HG02759 (cell line): ENCODE data around the gene OTOP3.

Experiments used
- ATAC-seq: cut with Tn5 transposase; IDR thresholded peaks from one replicate; pipeline ENCODE4 v1.9.1; 2021; ENCODE audit warnings: mild to moderate bottlenecking, moderate library complexity; ENCODE audit not compliant: unreplicated experiment

OTOP3 gene

DNA sequence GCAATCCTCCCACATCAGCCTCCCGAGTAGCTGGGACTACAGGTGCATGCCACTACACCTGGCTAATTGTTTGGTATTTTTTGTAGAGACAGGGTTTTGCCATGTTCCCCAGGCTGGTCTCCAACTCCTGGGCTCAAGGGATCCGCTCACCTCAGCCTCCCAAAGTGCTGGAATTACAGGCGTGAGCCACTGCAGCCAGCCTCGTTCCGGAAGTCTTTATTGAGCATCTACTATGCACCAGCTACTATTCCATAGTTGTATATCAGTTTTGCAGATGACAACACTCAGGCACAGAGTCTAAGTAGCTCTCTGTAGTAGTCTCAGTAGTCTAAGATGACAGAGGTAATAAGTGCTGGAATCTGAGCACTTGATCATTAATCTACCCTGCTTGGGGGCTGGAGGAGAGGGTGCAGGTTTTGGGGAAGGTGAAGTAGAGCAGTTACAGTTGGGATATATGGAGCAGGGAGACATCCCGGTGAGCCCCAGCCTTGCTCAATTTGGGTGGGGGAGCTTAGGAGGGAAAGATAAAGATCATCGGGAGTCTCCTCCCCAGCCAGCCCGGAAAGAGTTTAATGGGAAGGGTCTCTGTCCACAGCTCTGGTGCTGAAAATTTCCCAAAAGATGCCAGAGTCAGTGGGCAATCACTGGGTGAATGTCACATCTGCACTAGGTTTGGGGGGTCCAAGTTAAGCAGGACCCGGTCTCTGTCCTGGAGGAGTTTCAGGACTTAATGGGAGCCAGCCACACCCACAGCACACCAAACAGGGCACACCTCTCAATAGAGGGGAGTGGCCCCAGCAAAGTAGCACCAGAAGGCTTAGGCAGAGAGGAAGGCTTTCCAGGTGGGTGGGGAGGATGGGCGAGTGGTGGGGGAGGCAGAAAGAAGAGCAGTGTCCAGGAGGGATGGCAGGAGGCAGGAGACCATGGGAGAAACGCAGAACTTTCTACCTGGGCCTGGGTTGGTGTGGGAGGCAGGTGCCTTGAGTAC lies 1.7 kb downstream of the OTOP3 start:
- ATAC-seq = no peak

DNA sequence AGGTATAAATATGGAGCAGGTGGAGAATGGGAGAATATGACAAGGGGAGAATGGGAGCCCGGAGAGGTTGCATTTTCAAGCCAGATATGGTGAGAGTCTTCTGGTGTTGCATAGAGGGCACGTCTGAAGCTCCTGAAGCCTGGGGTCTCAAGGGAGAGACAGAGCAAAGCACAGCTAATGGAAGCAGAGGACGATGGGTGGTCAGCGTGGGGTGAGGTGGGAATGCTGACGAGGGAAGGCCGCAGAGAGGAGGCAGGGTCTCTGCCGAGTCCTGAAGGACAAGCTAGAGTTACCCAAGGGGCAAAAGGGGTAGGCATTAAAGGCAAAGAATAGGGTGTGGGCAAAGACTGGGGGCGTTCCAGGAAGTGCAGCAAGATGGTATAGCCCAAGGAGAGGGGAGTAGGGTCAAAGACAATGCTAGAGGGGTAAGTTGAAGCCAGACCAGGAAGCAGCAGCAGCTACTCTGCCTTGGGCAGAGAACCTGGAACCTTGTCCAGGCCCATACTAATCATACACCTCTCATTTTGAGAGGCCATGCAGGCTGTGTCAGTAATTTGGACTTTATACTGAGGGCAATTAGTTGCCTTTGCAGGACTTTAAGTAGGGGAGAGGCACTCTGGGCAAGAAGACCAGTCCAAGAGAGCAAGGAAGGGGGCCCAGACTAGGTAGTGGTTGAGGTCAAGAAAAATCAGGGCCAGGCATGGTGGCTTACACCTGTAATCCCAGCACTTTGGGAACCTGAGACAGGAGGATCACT lies 2.7 kb downstream of the OTOP3 start:
- ATAC-seq = no peak

DNA sequence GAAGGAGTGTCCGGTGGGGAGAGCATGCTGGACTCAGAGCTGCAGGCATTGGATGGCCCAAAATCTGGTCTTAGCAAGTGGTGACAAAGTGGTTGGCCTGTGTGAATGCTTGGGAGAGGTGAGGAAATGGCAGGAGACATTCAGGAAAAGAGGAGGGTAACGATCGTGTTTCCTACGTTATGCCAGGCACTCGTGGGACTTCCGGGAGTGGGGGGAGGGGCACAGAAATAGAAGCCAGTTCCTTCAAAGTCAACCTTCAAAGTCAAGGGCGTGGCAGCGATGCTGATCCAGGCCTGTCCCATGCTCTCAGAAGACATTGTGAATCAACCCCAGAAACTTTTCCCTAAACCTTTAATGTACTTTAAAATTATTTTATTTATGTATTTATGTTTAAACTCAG lies 3.8 kb downstream of the OTOP3 start:
- ATAC-seq = no peak

DNA sequence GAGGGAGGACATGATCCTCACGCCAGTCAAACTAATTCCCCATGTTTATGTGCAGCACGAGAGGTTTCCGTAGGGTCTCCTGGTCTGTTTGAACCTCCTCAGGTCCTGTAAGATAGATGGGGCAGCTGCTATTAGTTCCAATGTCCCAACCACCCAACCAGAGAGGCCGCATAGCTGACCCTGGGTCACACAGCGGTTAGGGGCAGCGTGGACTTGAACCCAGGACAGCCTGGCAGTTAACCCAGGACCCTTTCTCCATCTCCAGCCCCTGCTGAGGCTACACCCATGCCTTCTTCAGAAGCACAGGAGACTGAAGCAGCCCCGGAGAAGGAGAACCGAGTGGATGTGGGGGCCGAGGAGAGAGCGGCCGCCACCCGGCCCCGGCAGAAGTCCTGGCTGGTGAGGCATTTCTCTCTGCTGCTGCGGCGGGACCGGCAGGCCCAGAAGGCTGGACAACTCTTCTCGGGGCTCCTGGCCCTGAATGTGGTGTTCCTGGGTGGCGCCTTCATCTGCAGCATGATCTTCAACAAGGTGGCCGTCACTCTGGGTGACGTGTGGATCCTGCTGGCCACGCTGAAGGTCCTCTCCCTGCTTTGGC lies 5.5 kb downstream of the OTOP3 start:
- no peak for ATAC-seq

DNA sequence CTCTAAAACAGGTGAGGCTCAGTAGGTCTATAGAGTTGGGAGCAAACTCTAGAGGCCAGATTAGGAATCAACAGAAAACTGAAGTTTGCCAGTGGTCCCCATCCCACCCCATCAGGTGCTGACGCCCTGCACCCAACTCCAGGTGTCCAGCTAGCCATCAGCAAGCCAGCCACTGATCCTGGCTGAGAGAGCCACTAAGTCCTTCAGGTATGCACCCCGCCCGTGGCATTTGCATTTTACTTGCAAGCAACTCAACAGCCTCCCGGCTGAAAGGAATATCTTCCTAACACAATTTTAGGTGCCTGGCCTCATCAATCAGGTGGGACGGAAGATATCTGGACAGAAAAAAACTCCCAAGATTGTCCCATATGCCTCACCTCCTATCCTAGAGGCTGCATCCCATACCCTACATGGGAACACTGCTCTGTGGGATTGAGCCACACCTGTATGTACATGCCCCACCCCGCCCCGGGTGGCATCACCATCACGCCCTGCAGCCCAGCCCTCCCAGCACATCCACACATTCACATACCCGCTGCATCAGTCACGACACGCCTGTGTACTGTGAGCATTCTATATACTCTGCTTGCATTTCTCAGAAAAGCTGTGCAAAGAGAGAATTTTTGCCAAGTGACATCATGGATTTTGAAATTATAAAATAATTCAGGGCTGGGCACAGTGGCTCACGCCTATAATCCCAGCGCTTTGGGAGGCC lies 8.3 kb downstream of the OTOP3 start:
- ATAC-seq = no peak

DNA sequence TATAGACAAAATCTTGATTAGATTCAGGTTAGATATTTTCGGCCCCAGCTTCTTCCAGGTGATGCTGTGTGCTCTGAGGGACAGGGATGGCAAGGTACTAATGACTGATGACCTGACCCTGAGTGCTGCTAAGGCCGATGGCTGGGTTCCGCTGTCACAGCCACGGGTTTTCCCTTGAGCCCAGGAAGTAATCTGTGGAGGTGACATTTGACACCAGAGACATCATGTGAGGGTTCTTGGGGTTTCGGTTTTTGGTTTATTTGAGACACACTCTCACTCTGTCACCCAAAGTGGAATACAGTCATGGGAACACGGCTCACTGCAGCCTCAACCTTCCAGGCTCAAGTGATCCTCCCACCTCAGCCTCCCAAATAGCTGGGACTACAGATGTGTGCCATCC lies 9.8 kb downstream of the OTOP3 start:
- no peak for ATAC-seq

DNA sequence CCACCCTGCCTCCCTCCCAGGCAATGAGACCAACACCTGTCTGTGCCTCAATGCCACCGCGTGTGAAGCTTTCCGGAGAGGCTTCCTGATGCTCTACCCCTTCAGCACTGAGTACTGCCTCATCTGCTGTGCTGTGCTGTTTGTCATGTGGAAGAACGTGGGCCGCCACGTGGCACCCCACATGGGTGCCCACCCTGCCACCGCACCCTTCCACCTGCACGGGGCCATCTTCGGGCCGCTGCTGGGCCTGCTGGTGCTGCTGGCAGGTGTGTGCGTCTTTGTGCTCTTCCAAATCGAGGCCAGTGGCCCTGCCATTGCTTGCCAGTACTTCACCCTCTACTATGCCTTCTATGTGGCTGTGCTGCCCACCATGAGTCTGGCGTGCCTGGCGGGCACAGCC lies 10.9 kb downstream of the OTOP3 start:
- ATAC-seq = no peak

DNA sequence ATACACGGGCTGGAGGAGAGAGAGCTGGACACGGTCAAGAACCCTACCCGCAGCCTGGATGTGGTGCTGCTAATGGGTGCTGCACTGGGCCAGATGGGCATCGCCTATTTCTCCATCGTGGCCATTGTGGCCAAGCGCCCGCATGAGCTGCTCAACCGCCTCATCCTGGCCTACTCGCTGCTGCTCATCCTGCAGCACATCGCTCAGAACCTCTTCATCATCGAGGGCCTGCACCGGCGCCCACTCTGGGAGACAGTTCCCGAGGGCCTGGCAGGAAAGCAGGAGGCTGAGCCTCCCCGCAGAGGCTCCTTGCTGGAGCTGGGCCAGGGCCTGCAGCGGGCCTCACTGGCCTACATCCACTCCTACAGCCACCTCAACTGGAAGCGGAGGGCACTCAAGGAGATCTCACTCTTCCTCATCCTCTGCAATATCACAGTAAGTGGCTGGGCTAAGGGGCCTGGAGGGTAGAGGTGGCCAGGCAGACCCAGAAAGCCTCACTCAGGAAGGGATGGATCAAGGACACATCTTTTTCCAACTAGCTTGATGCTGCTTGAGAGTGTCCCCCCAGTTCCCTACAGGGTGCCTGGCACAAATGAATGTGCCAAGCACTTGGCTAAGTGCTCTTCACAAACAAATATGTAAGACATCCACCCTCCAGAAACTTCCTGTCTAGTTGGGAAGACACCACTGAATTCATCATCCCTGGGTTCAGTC lies 11.5 kb downstream of the OTOP3 start:
- no peak for ATAC-seq

DNA sequence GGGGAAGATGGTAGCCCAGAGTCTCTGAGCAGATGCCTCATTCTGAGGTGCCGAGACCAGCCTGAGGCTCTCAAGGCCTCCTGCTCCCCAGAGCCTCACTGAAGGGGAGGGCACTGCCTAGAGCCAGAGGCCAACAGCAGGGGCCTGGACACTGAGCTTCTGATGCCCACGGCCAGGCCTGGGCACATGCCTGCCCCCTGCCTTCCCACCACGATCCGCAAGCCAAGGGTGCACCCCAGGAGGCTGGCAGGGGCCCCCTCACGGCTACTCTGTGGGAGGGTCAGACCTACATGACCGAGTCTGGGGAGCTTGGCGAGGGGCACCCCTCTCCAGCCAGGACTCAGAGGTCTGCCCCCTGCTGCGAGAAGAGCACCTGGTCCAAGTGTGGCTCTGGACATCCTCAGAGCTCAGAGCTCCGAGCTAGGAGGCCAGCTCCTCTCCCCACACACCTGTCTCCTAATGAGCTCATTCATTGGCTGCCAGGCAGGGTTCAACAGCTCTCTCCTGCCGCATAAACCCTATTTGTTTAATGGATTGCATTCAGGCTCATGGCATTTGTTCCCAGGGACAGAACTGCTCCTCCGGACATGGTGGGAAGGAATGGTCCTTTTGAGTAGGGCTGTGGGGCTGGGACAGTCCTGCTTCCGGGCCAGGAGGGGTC lies 13.9 kb downstream of the OTOP3 start:
- ATAC-seq = no peak

DNA sequence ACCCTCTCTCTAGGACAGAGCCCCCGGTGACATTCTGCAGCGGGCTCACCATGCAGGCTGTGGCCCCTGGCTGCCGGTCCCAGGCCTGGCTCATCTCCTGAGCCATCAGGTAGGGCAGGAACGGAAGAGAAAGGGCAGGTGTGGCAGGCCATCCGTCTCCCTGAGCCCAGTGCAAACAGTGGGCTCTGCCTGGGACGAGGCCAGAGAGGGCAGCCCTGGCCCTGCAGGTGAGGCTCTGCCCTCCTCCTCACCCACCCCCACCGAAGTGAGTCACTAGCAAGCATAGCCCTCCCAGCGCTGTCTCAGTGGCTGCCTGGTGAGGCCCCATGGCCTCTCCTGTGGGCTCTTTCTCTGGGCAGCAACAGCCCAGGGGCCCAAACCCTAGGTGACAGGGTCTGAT lies 14.5 kb downstream of the OTOP3 start:
- no peak for ATAC-seq

DNA sequence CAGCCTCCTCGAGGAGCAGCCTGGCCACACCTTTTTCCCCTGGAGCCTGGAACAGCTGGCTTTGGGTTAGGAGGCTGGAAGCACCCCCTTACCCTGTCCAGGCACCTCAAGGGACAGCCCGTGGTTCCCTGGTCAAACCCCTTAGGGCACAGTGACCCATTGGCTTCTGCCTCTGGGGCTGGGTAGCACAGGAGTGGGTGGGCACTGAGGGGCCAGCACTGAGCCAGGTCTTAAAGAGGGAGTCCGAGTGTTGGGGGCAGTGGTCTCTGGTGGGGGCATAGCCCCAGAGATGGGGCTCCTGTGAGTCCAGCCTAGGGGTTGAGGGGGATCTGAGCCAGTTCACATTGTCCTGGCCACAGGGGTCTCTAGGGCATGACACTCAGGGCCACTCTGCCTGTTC lies 15.4 kb downstream of the OTOP3 start:
- no peak for ATAC-seq

DNA sequence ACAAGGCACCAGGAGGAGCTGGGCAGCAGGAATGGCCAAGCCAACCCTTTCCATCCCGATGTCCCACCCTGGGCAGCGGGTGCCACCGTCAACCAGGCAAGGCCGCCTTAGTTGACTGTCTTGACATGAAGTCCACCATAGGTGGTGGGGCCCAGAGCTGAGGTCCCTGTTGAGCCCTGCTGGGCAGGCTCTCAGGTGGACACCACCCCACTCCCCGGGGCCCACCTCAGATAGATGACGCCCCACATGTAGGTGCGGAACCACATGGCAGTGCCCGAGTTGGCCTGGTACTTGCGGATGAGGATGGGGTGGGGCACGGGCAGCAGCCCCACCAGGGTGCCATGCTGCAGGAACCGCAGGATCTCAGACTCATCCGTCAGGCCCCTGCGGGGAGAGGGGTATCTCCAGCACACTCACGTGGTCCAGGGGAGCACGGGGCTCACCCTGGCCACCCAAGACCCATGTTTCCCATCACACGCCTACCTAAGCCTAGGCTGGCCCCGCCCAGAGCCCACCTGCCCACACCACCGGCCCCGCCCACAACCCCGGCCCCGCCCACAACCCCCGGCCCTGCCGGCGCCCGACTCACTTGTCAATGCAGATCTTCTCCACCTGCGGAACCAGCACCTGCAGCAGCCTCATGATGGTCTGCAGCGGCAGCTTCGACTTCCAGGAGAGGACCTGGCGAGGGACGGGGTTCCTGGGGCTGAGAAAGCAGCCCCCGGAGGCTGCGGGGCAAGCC lies 16.2 kb downstream of the OTOP3 start:
- ATAC-seq = no peak

DNA sequence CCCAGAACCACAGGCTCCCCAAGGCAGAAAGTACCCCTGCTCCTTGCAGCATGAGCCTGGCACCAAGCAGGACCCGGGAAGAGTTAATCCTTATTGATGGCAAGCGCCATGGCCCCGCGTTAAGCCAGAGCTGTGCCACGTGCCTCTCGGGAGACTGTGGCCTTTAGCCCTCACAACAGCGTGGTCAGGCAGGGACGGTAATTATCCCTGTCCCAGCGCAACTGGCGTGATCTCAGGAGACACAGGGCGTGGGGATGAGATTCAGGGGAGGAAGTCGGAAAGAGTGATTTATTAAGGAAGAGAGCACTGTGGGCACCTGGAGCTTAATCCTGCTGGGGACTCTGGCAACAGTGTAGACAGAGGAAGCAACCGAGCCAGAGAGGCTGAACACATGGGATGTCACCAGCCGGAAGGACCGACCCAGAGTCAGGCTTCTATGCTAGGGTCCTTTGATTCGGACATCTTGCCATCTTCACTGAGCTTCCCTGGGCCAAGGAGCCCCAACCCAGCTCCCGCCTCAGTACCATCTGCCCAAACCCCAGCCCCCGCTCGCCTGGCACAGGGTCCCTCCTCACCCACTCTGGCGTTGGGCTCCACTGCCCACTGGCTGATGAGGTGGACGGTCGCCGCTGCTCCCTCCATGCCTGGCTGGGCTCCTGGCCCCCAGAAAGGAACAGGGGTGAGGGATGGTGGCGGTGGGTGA lies 16.9 kb downstream of the OTOP3 start:
- ATAC-seq = no peak

DNA sequence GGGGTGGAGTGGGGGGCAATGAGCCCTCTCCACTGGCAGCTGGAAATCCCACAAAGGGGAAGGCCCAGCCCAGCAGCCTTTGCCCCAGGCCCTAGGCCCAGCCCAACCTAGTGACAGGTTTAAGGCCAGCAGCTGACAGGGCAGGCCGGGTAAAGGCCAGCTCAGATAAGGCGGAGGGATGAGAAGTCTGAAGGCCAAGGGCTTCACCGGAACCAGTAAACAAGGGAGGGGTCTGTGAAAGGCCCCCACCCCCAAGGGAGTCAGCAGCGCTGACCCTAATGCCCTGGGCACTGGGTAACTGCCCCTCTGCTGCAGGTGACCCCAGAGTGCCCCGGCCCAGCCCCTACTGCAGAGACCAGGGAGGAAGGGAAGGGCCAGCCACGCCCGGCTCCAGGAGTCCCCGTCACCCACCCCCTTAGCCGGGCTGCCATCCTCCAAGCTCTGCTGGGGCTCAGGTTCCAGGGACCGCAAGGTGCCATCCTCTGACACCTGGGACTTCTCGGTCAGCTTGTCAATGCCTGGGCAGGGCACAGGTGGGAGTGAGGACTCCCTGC lies 17.5 kb downstream of the OTOP3 start:
- no peak for ATAC-seq

DNA sequence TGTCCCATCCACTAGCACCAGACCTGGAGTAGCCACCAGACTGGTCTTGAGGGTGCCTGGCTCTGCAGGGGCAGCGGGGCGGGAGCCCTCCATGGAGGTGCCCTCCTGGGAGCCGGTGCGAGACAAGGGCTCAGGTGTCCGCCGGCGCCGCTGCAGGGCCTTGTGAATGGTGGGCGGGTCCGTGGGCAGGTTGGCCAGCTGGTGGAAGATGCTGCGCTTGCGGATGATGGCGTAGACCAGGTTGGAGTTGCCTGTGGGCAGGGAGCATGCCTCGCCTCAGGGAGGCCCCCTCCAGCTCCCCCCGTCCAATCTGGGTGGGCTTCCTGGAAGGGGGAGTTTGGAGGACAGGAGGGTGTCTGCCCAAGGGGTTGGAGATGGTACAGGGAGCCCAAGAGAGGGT lies 18.4 kb downstream of the OTOP3 start:
- ATAC-seq = no peak

DNA sequence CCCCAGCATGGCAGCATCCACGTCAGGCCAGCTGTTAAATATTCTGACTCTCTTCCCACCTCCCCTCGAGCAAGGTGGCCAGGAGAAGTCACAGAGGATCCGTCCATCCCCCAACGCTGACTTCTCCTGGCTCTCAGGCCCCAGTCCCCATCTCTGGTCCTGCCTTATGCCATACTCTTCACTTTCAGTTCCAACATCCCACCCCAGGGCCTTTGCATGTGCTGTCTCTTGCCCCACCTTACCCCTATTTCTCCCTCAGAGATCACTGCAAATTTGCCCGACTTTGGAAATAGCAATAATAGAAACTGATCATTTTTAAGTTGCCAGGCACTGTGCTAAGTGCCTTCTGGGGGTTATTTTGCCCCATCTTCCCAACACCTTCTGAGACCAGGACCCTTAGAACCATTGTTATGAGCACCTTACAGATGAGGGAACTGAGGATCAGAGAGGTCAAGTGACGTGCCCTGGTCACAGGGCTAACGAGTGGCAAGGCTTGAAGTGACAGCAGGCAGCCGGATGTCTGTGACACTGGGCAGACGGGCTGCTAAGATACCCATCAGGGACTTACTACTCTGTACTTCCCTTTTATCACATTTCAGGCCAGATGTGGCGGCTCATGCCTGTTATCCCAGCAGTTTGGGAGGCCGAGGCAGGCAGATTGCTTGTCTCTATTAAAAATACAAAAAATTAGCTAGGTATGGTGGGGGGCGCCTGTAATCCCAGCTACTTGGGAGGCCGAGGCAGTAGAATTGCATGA lies 19.1 kb downstream of the OTOP3 start:
- ATAC-seq = no peak

DNA sequence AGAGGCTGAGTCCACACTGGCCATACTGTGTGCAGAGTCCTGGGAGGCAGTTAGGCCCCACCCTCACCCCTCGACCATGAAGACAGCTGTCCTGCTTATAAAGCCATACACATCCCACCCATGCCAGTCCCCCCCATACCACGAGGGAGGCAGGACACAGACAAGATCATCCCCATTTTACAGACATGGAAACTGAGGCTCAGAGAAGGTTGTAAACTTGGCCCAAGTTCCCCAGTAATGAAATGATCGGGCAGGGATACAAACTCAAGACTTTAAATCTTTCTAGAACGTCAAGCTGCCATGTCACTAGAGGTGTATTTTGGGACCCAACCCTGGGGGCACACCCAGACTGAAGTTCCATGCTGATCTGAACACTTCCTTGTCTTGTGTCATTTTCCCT lies 20.4 kb downstream of the OTOP3 start:
- ATAC-seq = no peak
